Nucleus accumbens (tissue), 56 donors: ENCODE results near the gene ZMYND15.
"Not testable (repeated sequence)": the region's sequence is repeated elsewhere in the genome, so short reads cannot be mapped to it uniquely, and the experiment has no call there.

Experiments
- DNase-seq, 56 donors: peaks; one replicate each; lab custom pipeline; 2025; lab: John Stamatoyannopoulos, UW

The ZMYND15 gene, protein sequence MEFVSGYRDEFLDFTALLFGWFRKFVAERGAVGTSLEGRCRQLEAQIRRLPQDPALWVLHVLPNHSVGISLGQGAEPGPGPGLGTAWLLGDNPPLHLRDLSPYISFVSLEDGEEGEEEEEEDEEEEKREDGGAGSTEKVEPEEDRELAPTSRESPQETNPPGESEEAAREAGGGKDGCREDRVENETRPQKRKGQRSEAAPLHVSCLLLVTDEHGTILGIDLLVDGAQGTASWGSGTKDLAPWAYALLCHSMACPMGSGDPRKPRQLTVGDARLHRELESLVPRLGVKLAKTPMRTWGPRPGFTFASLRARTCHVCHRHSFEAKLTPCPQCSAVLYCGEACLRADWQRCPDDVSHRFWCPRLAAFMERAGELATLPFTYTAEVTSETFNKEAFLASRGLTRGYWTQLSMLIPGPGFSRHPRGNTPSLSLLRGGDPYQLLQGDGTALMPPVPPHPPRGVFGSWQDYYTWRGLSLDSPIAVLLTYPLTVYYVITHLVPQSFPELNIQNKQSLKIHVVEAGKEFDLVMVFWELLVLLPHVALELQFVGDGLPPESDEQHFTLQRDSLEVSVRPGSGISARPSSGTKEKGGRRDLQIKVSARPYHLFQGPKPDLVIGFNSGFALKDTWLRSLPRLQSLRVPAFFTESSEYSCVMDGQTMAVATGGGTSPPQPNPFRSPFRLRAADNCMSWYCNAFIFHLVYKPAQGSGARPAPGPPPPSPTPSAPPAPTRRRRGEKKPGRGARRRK

DNA sequence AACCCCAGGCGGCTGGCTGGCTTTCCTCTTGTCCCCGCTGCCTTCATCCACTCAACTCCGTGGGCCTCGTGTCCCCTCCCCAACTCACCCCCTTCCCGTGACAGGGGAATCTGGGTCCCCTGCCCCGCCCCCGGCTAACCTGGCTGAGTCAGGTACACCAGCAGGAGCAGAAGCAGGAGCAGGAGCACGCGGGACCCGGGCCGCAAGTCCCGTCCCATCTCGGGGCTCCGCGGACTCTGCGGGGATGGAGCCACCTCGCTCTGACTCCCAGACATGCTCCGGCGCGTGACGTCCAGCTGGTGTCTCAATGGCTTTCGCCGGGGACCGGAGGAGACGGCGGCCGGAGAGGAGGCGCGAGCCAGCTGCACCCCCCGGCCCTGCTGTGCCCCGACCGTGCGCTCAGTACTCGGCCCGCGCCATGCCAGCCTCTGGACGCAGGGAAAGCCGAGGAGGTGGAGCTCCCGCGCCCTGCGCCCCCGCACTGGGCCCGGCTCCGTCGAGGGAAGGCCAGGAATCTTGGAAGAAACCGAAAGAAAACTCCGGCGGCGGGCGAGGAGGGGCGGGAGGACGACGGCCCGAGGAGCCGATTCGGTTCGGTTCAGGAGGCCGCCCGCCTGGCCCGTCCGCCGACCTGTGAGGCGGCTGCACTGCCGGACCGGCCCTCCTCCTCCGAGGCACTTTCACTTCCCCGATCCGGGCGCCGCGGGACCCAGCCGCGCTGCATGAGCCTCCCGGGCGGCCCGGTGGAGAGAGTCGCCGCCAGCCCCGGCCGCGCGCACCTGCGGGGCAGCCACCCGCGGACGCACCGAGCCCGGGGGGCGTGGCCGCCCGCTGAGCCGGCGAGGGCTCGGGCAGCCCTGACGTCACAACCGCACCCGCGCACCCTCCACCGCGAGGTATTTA, at the start of gene ZMYND15, which contains the start of gene CXCL16:
Gene ZMYND15, plus strand, starts transcription at position 712 of the 903 bp plus-strand sequence. CDS start 716 bp downstream, outside the sequence.
Gene CXCL16, minus strand, starts transcription at position 807 of the 903 bp plus-strand sequence. Its CDS starts 589 bp downstream, at position 218.
- peak in 12 of 56 donors; percentile 12 to 54 (median 26) for DNase-seq

DNA sequence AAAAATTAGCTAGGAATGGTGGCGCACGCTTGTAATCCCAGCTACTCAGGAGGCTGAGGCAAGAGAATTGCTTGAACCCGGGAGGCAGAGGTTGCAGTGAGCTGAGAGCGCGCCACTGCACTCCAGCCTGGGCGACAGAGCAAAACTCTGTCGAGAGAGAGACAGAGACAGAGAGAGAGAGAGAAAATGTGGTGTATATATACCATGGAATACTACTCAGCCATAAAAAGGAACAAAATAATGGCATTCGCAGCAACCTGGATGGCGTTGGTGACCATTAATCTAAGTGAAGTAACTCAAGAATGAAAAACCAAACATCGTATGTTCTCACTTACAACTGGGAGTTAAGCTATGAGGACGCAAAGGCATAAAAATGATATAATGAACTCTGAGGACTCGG, 49.8 kb upstream of the ZMYND15 start:
- DNase-seq, result not testable (repeated sequence)

DNA sequence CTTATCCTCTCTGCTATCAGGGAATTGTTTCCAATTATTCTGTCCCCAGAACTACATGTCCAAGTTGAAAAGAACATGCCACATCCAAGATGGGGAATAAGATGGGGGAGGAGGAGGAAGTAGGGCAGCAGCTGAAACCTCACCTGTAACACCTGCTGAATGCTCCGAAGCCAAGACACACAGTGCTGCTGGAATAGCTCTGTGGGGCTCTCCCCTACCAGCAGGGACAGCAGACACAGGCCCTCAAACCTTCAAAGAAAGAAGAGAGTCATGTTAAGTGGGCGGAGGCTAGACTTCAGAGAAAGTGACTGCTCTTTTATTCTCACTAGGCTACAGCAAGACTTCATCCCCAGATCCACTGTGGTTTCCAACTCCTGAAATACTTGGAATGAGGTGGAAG, 48.9 kb upstream of the ZMYND15 start:
- no peak for DNase-seq

DNA sequence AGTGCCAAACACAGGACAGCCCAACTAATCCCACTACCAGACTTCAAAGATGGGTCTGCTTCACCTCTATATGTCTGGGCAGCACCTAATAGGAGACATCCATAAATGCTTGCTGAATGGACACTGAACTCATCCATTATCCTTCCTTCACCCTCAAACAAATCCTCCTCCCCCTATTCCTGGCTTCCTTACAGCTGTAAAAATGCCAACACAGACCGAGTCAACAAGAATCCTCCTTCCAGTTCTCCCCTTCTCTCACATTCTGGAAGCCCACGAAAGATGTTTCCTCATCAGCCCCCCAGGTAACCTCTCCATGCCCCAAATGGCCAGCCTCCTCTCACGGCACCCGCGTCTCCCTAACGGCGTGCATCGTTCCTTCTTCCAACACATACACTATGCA, 47.9 kb upstream of the ZMYND15 start:
- no peak for DNase-seq

DNA sequence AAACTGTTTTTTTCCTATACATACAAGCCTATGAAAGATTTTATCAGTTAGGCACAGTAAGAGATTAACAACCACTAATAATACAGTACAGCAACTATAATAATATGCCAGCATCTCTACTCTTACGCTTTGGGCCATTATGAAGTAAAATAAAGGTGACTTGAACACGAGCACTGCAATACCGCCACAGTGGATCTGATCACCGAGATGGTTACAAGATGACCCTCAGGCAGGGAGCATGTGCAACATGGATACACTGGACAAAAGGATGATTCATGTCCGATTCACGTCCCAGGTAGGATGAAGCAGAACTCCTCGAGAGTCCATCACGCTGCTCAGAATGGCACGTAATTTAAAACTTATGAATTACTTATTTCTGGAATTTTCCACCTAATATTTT, 46.2 kb upstream of the ZMYND15 start:
- DNase-seq, result no peak

GRCh38 chr17:4696437-4696805, 43.2 kb upstream of the ZMYND15 start:
- DNase-seq, result no peak

GRCh38 chr17:4699401-4700056, 40.1 kb upstream of the ZMYND15 start:
- DNase-seq, result not testable (repeated sequence)

- no peak for DNase-seq
Measured at GRCh38 chr17:4701116-4701515, 38.5 kb upstream of the ZMYND15 start.

DNA sequence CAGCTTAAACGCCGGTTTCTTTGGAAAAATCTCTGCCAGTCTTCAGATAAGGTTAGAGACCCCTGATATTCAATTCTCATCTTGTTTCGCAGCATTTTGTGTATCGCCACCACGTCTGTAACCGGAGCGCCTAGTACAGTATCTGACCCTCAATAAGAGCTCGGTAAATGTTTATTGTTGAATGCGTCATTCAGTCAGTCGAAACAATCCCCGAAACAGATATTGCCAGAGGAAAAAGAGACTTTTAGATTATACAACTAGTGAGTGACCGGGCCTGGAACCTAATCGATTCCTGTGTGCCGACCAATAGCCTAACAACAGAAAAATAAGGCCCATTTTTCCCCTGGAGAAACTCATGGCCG, 36.3 kb upstream of the ZMYND15 start:
- no peak for DNase-seq

DNA sequence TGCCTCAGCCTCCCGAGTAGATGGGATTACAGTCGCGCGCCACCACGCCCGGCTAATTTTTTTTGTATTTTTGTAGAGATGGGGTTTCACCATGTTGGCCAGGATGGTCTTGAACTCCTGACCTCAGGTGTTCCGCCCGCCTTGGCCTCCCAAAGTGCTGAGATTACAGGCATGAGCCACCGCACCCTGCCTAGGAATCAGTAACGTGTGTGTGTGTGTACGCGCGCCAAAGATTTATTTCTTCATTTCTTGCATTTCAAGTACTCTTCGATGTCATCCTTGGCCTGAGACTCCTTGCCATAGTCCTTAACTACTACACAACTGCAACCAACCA, 35.1 kb upstream of the ZMYND15 start:
- DNase-seq, result not testable (repeated sequence)

DNA sequence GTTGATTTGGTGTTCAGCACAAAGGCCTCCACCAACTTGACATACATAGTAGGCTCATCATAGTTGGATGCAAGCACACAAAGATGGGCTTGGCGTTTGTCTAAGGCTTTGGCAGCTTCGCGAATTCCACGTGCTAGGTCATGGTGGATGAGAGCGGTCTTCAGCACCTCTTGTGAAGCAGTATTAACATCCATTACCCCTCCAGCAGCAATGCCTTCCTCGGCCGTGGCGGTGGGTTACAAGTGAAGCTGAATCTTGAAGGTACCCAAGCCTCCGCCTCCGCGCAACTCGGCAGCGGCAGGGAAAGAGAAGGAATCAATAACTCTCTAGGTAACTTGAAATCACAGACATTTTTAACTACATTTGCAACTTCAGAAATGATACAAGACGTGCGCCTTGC, 34.6 kb upstream of the ZMYND15 start:
- no peak for DNase-seq

DNA sequence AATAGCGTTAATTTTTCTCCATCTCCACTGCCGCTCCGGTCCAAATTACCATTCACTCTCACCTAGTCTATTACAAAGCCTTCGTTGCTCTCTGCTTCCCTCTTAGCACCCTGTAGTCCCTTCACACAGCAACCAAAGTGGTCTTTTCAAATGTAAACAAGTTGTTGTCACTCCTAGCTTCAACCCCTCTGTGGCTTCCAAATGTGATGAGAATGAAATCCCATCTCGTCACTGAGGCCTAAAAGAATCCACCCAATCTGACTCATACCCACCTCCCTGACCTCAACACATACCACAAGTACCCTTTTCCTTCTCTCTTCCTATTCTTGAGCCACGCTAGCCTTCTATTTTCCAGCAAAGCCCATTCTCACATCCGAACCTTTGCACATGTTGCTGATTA, 33.5 kb upstream of the ZMYND15 start:
- no peak for DNase-seq

GRCh38 chr17:4708436-4708835, 31.2 kb upstream of the ZMYND15 start:
- peak in 14 of 56 donors; percentile 1 to 47 (median 15) for DNase-seq

DNA sequence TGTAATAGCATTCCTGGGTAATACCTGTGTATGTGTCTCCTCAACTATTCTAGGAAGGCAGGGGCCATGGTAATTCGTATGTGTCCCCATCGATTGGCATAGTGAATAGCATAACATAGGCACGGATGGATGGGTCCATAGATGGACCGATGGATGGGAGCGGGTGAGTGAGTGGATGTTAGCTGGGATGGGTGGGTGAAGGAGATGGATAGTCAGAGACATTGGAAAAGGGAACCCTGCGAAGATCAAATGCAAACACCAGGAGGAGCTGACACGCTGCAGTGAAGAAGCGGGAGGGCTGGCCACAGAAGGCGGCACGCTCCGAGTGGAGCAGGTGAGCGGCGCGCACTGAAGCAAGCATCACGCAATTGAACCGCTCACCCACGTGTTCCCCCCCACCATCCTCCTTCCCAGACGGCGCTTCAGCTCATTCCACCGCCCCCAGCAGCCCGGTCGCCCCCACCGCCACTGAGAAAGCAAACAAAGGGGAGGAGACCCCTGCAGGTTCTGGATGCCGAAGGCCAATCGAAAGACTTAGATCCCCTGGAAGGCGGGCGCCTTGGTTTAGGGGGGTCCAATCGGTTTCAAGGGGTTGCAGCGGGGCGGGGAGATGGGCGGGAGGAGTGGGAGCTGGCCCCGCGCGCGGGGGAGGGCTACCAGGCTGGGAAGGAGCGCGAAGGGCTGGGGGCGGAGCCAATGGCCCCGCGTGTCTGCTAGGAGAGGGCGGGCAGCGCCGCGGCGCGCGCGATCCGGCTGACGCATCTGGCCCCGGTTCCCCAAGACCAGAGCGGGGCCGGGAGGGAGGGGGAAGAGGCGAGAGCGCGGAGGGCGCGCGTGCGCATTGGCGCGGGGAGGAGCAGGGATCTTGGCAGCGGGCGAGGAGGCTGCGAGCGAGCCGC, 29.6 kb upstream of the ZMYND15 start, which contains the start of gene ARRB2:
Gene ARRB2, plus strand, starts transcription at position 839 of the 899 bp plus-strand sequence. CDS start 90 bp downstream, outside the sequence.
- peak; percentile 88 to 100 (median 98) for DNase-seq

DNA sequence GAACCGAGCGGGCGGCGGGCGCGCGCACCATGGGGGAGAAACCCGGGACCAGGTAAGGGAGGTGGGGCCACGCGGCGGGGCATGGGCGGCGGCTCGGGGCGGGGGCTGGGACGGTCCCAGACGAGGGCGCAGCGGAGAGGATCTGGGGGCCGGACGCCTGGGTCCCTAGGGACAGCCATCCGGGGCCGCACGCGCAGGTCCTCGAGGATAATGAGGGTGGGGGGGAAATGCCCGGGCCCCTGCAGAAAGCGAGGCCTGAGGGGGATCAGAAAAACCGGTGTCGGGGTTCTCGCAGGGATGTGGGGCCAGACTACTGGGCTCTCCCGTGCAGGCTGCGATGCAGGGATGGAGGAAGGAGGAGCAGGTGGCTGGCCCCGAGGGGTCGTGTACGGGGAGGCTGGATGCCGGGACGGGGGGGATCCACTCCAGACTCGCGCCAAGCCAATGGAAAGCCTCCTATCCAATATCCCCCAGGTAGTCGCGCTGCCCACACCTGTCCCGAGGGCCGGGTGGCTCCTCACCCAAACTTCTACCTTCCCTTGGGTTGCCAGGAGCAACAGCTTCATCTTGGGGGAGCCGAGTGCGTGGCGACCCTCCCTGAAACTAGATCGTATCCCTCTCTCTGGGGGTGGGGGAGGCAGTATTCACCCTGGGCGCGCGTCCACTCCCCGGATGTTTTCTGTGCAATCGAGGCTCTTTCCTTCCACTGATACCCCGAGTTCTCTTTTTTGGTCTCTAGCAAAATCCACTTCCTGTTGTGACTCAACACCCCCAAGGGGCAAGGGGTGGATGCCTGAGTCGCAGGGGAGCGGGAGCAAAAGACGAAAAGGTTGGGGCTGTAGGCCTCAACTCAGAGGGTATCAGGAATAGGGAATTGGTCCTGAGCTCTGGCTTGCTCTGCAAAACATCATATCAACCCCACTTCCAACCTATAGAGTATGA, 28.7 kb upstream of the ZMYND15 start:
- DNase-seq, result peak in 4 of 56 donors; percentile 27 to 45 (median 44)

- DNase-seq, result peak in 14 of 56 donors; percentile 8 to 51 (median 28)
Measured at GRCh38 chr17:4711661-4712181, 27.9 kb upstream of the ZMYND15 start.

GRCh38 chr17:4712526-4712925, 27.1 kb upstream of the ZMYND15 start:
- no peak for DNase-seq
